ENCODE measurements around the gene MLLT3. TPM values are rescaled to one million over a fixed set of nuclear protein-coding genes. Genes with fewer than 3 reads are reported as not detected.

Gene MLLT3
- total RNA-seq, 3 donors from 2014 or later (not counting 1 experiment from before 2014, with no cell fraction given) = 24.3 to 26.6 (median 25.2) TPM

GRCh38 chr9:20396509-20396908 is 225.8 kb downstream of the MLLT3 start:
- H3K27me3 Mint-ChIP-seq (ENCODE audit: low read depth in 2 of 2) = no peaks in the 10 kb centered on the region
- no peak for ATAC-seq
- Histone ChIP-seq H3K9me3 (ENCODE audit: control insufficient read depth, insufficient read depth, low read length) (no peaks in the 10 kb centered on the region), H3K27me3 (ENCODE audit: control insufficient read depth, insufficient read depth, low read length) (no peaks in the 10 kb centered on the region), H3K4me3 (ENCODE audit: low read length) (no peak overlapping the region), H3K27ac (ENCODE audit: low read length) (no peak overlapping the region), H3K36me3 (ENCODE audit: control insufficient read depth, insufficient read depth, low read length) (no peaks in the 10 kb centered on the region), H3K4me1 (ENCODE audit: control insufficient read depth, insufficient read depth, low read length) (no peaks in the 10 kb centered on the region)
- intact Hi-C loops (cut with micrococcal nuclease) = no loop called here
- no peak for TF ChIP-seq CTCF (IDR thresholded peaks at IDR 0.05)
- H3K9me3 Mint-ChIP-seq = no peaks in the 10 kb centered on the region
- H3K4me1 Mint-ChIP-seq = peaks cover 18 to 20% of the 10 kb centered on the region in 2 donors
- DNase-seq = no peak
- no peak overlapping the region for H3K4me3 Mint-ChIP-seq
- no peak overlapping the region for H3K27ac Mint-ChIP-seq
- 94% methylated on average over 2 of the region's 2 CpGs for WGBS (ENCODE audit: insufficient coverage)
- H3K36me3 Mint-ChIP-seq = no peaks in the 10 kb centered on the region

GRCh38 chr9:20395651-20396050 is 226.6 kb downstream of the MLLT3 start:
- intact Hi-C loops (cut with micrococcal nuclease) = no loop called here

GRCh38 chr9:20394969-20395368 is 227.3 kb downstream of the MLLT3 start:
- no peaks in the 10 kb centered on the region for H3K4me1 ChIP-seq (ENCODE audit: control insufficient read depth, insufficient read depth, low read length)
- no peak for TF ChIP-seq CTCF (IDR thresholded peaks at IDR 0.05)
- H3K36me3 ChIP-seq (ENCODE audit: control insufficient read depth, insufficient read depth, low read length) = no peaks in the 10 kb centered on the region
- peaks cover 18 to 20% of the 10 kb centered on the region in 2 donors for H3K4me1 Mint-ChIP-seq
- no peaks in the 10 kb centered on the region for H3K36me3 Mint-ChIP-seq
- intact Hi-C loops (cut with micrococcal nuclease) = no loop called here
- 83% methylated on average over 5 of the region's 5 CpGs for WGBS (ENCODE audit: insufficient coverage)
- H3K9me3 ChIP-seq (ENCODE audit: control insufficient read depth, insufficient read depth, low read length) = no peaks in the 10 kb centered on the region
- no peaks in the 10 kb centered on the region for H3K9me3 Mint-ChIP-seq
- no peaks in the 10 kb centered on the region for H3K27me3 Mint-ChIP-seq (ENCODE audit: low read depth in 2 of 2)
- H3K4me3 Mint-ChIP-seq = no peak overlapping the region
- no peak for ATAC-seq
- no peak overlapping the region for H3K27ac ChIP-seq (ENCODE audit: low read length)
- H3K27ac Mint-ChIP-seq = no peak overlapping the region
- no peak overlapping the region for H3K4me3 ChIP-seq (ENCODE audit: low read length)
- DNase-seq = no peak
- no peaks in the 10 kb centered on the region for H3K27me3 ChIP-seq (ENCODE audit: control insufficient read depth, insufficient read depth, low read length)

More at GRCh38 chr9:20395651-20396050, 226.6 kb downstream of the MLLT3 start:
- no peak overlapping the region for H3K4me3 Mint-ChIP-seq
- no peak for TF ChIP-seq CTCF (IDR thresholded peaks at IDR 0.05)
- no peak for DNase-seq
- no peak overlapping the region for H3K4me3 ChIP-seq (ENCODE audit: low read length)
- H3K36me3 ChIP-seq (ENCODE audit: control insufficient read depth, insufficient read depth, low read length) = no peaks in the 10 kb centered on the region
- 55% methylated on average over 2 of the region's 2 CpGs for WGBS (ENCODE audit: insufficient coverage)
- no peaks in the 10 kb centered on the region for H3K36me3 Mint-ChIP-seq
- no peaks in the 10 kb centered on the region for H3K27me3 ChIP-seq (ENCODE audit: control insufficient read depth, insufficient read depth, low read length)
- no peak for ATAC-seq
- H3K4me1 ChIP-seq (ENCODE audit: control insufficient read depth, insufficient read depth, low read length) = no peaks in the 10 kb centered on the region
- no peak overlapping the region for H3K27ac Mint-ChIP-seq
- H3K27me3 Mint-ChIP-seq (ENCODE audit: low read depth in 2 of 2) = no peaks in the 10 kb centered on the region
- H3K27ac ChIP-seq (ENCODE audit: low read length) = no peak overlapping the region
- H3K9me3 Mint-ChIP-seq = no peaks in the 10 kb centered on the region
- peaks cover 18 to 20% of the 10 kb centered on the region in 2 donors for H3K4me1 Mint-ChIP-seq
- H3K9me3 ChIP-seq (ENCODE audit: control insufficient read depth, insufficient read depth, low read length) = no peaks in the 10 kb centered on the region

GRCh38 chr9:20391208-20391607 is 231.1 kb downstream of the MLLT3 start:
- WGBS (ENCODE audit: insufficient coverage) = 100% methylated on average over 1 of the region's 1 CpG
- H3K36me3 ChIP-seq (ENCODE audit: control insufficient read depth, insufficient read depth, low read length) = no peaks in the 10 kb centered on the region
- H3K4me1 ChIP-seq (ENCODE audit: control insufficient read depth, insufficient read depth, low read length) = no peaks in the 10 kb centered on the region
- H3K27me3 Mint-ChIP-seq (ENCODE audit: low read depth in 2 of 2) = no peaks in the 10 kb centered on the region
- H3K27me3 ChIP-seq (ENCODE audit: control insufficient read depth, insufficient read depth, low read length) = no peaks in the 10 kb centered on the region
- no peak overlapping the region for H3K4me3 ChIP-seq (ENCODE audit: low read length)
- TF ChIP-seq CTCF (IDR thresholded peaks at IDR 0.05) = no peak
- no peak overlapping the region for H3K27ac Mint-ChIP-seq
- H3K9me3 Mint-ChIP-seq = no peaks in the 10 kb centered on the region
- H3K27ac ChIP-seq (ENCODE audit: low read length) = no peak overlapping the region
- H3K36me3 Mint-ChIP-seq = no peaks in the 10 kb centered on the region
- H3K4me1 Mint-ChIP-seq = peaks cover 10 to 14% of the 10 kb centered on the region in 2 donors
- H3K9me3 ChIP-seq (ENCODE audit: control insufficient read depth, insufficient read depth, low read length) = no peaks in the 10 kb centered on the region
- no peak for DNase-seq
- no peak for ATAC-seq
- intact Hi-C loops (cut with micrococcal nuclease) = no loop called here
- H3K4me3 Mint-ChIP-seq = no peak overlapping the region
